H7 (cell line): ENCODE measurements around the gene KNDC1. TPM values are rescaled to one million over a fixed set of nuclear protein-coding genes. Genes with fewer than 3 reads are reported as not detected.

ENCODE experiments used
- DNase-seq: peaks from one replicate; pipeline ENCODE4 v3.0.0; 2012
- H3K27me3 ChIP-seq: 2 replicates; pipeline ENCODE4 v1.6.0; 2011; ENCODE audit warnings: mild to moderate bottlenecking, low read length; ENCODE audit not compliant: control insufficient read depth, insufficient read depth
- H3K36me3 ChIP-seq: replicated peaks from 2 replicates; pipeline ENCODE4 v1.5.1; 2011; ENCODE audit warnings: low read length; ENCODE audit not compliant: control insufficient read depth, insufficient read depth
- H3K4me3 ChIP-seq: 2 replicates; pipeline ENCODE4 v1.5.1; 2011; ENCODE audit warnings: low read depth, mild to moderate bottlenecking, control low read depth, low read length, moderate library complexity; ENCODE audit not compliant: insufficient read depth
- total RNA-seq: library from RNA; depleted of rRNA; stranded (reverse); fragments of >200 nt; shearing (Covaris generic); gene quantifications from 2 replicates; pipeline ENCODE4 v1.2.3, GENCODE V29; 2014

KNDC1 gene
- total RNA-seq, 1 experiment from 2014 or later: 13.7 TPM

DNA sequence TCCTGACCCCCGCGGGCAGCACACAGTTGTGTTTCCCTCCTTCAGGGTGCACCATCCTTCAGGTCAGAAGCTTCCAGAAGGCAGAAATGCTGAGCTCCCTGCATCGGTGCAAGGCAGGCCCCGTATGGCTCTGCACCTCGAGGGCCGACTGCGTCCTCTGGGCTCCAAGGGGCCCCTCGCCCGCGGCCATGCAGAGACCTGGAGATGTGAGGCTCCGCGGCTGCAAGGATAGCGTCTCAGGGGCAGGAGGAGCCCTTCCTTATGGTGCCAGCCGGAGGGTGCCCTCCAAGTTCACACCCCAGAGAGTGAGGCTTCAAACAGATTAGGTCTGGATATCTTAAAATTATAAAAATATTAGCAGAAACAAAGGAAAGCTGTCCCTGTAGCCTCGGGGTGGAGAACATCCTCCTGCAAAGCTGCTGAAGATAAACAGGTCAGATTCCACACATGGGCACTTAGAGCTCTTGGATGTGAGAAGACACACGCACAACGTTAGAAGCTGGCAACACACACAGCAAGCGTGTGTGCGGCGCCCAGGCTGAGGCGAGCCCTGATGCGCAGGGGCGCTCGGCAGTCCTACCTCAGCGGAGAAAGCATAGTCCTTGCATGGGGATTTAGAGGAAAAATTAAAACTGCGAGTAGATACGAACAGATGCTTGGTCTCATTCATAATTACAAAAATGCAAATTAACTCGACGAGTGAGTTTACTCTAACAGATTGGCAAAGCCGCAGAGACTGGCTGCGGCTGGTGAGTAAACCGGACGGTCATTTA lies 20.4 kb downstream of the KNDC1 start:
- H3K4me3 ChIP-seq: no peak overlapping the region
- DNase-seq: no peak
- peaks cover 9% of the 10 kb centered on the region for H3K36me3 ChIP-seq
- no peaks in the 10 kb centered on the region for H3K27me3 ChIP-seq

DNA sequence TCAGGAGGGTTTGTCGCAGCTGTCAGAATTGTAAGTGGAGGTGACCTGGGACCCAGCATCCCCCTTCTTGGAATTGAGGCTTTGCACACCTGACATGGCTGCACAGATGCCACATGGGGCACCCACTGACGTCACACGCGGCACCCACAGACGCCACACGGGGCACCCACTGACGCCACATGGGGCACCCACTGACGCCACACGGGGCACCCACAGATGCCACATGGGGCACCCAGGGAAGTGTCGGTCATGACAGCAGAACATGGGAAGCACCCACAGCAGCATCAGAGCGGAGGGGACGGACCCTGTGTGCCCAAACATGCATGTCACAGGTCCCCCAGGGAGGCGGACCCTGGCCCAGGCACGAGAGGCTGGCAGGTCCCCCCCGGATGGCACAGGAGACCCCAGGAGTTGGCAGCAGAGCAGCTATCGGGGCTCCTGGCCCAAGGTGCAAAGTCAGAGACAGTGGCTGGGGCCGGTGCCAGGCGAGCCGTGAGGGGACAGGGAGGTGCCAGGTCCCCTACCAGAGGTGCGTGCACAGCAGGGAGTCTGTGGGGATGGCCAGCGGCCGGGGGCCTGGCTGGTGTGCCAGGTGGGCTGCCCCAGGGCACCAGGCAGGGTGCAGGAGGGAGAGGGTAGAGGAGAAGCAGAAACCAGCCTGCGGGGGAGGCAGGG lies 21.1 kb downstream of the KNDC1 start:
- no peaks in the 10 kb centered on the region for H3K27me3 ChIP-seq
- no peak overlapping the region for H3K4me3 ChIP-seq
- H3K36me3 ChIP-seq: peaks cover 9% of the 10 kb centered on the region
- peak; percentile 64 for DNase-seq

DNA sequence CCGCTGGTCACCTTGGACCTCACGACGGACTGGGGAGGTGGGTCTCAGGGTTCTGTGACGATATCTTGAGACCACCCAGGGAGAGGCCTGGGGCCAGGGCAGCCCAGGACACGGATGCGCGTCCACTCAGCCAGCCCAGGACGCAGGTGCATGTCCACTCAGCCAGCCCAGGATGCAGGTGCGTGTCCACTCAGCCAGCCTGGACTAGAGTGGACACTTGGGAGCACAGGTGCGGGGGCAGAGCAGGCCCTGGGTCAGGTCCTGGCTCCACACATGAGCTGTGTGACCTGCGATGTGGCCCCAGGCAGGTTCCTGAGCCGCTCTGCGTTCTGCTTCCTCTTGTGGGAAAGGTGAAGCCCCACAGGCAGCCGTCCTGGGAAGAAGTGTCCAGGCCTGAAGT lies 22.2 kb downstream of the KNDC1 start:
- H3K27me3 ChIP-seq: no peaks in the 10 kb centered on the region
- H3K36me3 ChIP-seq: peaks cover 9% of the 10 kb centered on the region
- no peak for DNase-seq
- no peak overlapping the region for H3K4me3 ChIP-seq

DNA sequence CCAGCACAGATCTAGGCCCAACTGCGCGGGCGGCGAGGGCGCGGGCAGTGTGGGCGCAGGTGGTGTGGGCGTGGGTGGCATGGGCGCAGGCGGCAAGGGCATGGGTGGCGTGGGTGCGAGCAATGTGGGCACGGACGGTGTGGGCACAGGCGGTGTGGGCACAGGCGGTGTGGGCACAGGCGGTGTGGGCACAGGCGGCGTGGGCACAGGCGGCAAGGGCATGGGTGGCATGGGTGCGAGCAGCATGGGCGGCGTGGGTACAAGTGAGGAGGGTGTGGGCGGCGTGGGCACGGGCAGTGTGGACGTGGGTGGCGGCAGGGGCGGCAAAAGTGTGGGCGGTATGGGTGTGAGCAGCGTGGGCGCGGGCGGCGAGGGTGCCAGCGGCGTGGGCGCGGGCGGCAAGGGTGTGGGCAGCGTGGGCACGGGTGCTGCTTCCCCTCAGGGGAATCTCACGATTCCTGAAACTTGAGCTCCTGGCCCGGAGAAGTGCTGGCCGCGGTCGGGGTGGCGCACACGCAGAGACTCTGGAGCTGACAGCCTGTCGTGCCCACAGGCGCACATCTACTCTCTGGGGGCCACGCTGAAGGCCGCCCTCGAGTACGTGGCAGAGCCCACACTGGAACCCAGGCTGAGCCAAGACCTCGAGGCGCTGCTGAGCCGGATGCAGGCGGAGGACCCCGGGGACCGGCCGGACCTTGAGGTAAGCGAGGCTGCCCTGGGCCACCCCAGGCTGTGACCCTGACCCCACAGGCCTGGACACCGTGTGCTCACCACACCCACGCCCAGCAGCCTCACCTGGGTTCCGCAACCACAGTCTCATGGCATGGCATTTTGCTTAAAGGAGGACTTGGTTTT lies 23.0 kb downstream of the KNDC1 start:
- no peak overlapping the region for H3K4me3 ChIP-seq
- DNase-seq: no peak
- peaks cover 9% of the 10 kb centered on the region for H3K36me3 ChIP-seq
- H3K27me3 ChIP-seq: no peaks in the 10 kb centered on the region

DNA sequence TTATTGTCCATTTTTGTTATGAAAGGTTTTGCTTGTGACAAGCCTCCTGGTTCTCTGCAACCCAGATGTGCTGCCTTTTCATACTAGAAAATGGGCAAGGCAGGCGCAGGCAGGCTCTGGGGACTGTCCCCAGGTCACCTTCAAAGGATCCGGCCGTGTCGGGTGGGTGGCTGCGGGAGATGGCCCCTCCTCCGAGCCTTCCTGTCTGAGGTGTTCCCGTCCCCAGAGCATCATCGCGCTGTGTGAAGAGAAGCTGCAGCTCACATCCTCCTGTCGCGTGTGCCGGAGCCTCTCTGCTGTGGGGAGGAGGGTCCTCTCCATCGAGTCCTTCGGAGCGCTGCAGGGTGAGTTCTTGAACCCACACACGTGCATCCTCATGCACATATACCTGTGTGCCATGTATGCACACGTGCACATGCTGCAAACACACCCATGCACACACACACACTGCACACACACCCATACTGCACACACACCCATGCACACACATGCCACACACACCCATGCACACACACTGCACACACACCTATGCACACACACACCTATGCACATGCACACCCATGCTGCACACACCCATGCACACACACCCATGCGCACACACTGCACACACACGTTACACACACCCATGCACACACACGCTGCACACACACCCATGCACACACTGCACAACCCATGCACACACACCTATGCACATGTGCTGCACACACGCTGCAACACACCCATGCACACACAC lies 23.8 kb downstream of the KNDC1 start:
- no peak for DNase-seq

DNA sequence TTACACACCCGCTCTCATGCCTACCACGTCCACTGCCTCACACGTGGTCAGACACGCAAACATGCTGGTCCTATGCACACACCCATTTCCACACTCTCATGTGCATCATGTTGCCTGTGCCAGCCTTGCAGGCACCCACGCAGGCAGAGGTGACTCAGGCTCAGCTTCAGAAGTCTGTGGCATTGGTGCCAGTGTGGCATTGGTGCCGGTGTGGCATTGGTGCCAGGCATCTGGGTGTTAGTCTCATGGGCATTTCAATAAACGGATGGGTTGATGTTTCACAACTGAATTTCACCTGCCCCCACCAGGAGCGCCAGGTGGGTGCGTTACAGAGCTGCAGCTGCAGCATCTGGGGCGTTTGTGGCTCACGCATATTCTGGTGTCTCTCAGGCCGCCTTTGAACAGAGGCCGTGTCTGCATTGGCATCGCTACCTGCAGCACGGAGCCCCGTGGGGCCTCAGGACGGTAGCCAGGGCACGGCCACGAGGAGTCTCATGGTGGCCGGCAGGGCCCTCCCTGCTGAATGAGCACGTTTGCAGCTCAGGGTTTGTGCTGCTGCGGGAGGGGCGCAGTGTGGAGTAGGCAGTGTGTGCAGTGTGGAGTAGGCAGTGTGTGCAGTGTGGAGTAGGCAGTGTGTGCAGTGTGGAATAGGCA lies 24.7 kb downstream of the KNDC1 start:
- DNase-seq: no peak
- H3K27me3 ChIP-seq: no peaks in the 10 kb centered on the region
- H3K4me3 ChIP-seq: no peak overlapping the region
- H3K36me3 ChIP-seq: peaks cover 9% of the 10 kb centered on the region

More for the DNA sequence above, 23.8 kb downstream of the KNDC1 start:
- no peaks in the 10 kb centered on the region for H3K27me3 ChIP-seq
- H3K36me3 ChIP-seq: peaks cover 9% of the 10 kb centered on the region
- H3K4me3 ChIP-seq: no peak overlapping the region

DNA sequence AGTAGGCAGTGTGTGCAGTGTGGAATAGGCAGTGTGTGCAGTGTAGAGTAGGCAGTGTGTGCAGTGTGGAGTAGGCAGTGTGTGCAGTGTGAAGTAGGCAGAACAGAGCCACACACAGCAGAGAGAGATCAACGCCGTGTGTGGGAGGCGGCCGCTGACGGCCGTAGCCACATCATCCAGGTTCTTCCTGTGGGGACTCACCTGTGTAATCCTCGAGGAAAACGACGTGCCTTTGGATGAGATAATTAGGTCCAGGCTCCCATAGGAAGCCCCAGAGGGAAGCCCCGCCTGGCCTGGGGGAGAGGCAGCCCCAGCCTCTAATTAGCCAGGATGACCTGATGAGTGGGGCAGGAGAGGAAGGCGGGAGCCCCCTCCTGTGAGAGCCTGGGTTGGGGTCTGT lies 25.4 kb downstream of the KNDC1 start:
- H3K4me3 ChIP-seq: no peak overlapping the region
- peaks cover 9% of the 10 kb centered on the region for H3K36me3 ChIP-seq
- H3K27me3 ChIP-seq: no peaks in the 10 kb centered on the region
- no peak for DNase-seq

DNA sequence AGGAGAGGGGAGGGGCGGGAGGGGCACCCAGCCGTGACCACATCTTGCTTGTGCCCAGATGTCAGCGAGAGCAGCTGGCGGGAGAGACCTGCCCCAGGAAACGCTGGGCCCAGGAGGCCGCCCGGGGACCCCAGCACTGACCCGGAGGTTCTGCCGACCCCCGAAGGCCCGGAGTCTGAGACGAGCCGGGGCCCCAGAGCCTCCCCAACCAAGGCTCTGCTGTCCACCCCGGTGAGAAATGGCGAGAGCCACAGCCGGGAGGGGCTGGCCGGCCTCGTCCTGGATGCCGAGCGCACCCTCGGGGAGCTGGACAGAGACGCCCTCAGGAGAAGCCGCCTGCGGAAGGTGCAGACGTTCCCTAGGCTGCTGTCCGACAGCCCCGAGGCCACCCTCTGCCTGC lies 25.9 kb downstream of the KNDC1 start:
- H3K4me3 ChIP-seq: no peak overlapping the region
- no peaks in the 10 kb centered on the region for H3K27me3 ChIP-seq
- H3K36me3 ChIP-seq: peaks cover 9% of the 10 kb centered on the region
- DNase-seq: peak; percentile 87

DNA sequence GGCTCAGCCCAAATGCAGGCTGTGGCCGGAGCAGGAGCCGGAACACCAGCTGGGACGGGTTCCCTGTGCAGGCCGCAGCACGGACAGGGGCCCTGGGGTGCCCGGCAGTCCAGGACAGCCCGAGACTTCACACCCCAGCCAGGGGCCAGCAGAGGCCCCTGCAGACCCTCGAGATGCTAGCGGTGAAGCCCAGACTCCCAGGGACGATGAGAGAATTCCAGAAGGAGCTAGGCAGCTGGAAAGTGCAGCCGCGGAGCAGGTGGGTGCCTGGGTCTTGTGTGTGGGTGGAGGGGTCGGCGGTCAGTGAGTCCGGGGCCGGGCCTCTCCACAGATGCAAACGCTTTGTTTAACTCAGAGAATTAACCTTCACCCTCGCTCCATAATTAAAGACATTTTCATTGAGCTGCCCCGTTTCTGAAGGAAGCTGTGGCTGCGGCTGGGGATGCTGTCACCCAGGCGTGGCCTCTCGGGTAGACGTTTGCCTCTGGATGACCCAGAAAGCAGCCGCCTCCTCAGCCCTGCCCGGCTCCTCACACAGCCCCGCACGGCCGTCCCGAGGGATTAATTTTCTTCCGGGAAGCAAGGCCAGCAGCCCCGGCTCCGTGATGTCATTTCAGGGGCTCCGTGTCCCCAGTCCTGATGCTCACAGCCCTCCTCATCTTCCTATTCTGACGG lies 26.5 kb downstream of the KNDC1 start:
- Histone ChIP-seq H3K36me3 (peaks cover 9% of the 10 kb centered on the region), H3K27me3 (no peaks in the 10 kb centered on the region), H3K4me3 (no peak overlapping the region)
- DNase-seq: no peak

DNA sequence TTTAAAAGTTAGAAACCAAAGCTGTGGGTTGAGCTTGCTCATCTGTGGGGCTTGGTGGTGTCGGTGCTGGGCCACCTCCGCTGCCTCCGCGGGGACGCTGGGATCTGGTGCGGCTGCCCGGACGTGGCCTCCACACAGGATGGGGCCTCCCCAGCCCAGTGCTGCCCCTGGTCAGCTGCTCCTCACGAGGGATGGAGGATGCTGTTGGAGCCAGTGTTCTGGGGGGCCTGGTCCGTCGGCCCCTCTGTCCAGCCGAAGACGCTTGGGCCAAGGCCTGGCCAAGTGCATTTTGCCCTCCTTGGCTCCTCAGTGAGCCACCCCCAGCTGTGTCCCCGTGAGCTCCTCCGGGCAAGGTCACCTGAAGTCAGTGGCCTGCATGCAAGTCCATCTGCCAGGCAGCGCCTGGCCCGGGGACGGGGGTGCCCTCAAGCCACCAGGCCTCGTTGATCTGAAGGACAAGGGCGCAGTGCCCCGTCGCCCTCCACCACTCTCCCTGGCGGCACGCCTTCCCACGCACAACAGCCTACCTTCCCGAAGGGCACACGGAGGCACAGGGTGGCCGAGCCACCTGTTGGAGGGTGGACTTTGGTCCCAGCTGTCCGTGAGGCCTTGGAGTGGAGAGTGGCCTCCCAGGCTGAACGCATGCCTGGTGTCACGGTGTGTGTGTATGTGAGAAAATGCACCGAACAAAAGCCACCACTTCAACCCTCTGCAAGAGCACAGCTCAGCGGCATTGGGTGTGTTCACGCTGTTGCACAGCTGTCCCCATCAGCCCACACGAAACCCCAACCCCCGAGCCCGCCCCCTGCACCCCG lies 27.3 kb downstream of the KNDC1 start:
- peaks cover 9% of the 10 kb centered on the region for H3K36me3 ChIP-seq
- H3K4me3 ChIP-seq: no peak overlapping the region
- H3K27me3 ChIP-seq: no peaks in the 10 kb centered on the region
- no peak for DNase-seq

DNA sequence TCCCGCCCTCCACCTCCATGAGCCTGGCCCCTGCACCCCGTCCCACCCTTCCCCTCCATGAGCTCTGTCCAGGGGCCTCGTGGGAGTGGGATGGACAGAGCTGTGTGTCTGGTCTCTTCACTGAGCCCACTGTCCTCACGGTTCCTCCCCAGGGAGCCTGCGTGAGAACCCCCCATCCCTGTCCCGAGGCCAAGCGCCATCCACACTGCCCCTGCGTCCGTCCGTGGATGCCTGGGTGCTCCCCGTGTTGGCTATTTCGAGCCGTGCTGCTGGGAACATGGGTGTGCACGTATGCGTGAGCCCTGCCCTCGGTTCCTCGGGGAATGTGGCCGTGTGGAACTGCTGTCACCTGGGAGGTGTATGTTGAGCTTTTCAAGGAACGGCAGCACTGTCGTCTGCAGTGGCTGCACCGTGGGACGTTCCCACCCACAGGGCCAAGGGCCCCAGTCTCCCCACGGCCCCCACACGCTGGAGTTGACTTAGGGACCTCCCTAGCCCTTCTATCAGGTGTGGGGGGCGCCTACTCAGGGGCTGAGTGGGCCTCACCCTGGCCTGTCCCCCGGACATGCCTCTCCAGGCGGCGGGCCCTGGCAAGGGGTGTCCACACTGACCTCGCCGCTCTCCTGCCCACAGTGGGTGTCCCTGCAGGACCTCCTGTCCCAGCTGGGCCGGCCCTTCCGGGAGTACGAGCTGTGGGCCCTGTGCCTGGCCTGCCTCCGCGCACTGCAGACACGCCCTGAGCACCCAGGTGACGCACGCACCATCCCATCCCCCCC lies 28.1 kb downstream of the KNDC1 start:
- Histone ChIP-seq H3K4me3 (no peak overlapping the region), H3K27me3 (no peaks in the 10 kb centered on the region), H3K36me3 (peaks cover 9% of the 10 kb centered on the region)
- no peak for DNase-seq

DNA sequence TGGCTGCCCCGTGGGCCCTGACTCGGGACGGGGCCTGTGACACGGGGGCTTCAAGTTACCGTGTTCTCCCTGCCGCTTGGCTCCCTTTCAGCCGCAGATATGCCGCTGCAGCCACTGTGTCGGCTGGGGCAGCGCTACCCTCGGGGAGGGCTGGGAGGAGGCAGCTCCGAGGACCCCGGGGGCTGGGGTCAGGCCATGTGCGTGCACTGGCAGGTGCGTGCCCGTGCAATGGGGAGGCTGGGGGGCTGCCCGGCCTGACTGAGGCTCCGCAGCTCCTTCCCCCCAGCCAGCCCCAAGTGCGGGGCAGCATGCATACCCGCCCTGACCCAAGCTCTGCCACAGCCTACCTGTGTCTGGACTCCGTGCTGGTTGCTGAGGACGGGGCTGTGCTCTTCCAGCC lies 29.2 kb downstream of the KNDC1 start:
- H3K36me3 ChIP-seq: peaks cover 3% of the 10 kb centered on the region
- no peaks in the 10 kb centered on the region for H3K27me3 ChIP-seq
- H3K4me3 ChIP-seq: no peak overlapping the region
- no peak for DNase-seq
